PC-9 (cell line): ENCODE data around the gene ERI3.

ENCODE experiments used
- EZH2 ChIP-seq: fragments of 200-600 bp; sonication (generic); IDR thresholded peaks from 2 replicates; pipeline ENCODE4 v1.8.0; 2017; ENCODE audit warnings: antibody characterized with exemption, low read depth
- TF ChIP-seq, protein P1 (sequence below): fragments of 200-600 bp; sonication (generic); conservative IDR thresholded peaks from 2 replicates; pipeline ENCODE4 v1.6.1; 2017; ENCODE audit warnings: mixed run types, antibody characterized with exemption, mild to moderate bottlenecking, moderate library complexity

DNA sequence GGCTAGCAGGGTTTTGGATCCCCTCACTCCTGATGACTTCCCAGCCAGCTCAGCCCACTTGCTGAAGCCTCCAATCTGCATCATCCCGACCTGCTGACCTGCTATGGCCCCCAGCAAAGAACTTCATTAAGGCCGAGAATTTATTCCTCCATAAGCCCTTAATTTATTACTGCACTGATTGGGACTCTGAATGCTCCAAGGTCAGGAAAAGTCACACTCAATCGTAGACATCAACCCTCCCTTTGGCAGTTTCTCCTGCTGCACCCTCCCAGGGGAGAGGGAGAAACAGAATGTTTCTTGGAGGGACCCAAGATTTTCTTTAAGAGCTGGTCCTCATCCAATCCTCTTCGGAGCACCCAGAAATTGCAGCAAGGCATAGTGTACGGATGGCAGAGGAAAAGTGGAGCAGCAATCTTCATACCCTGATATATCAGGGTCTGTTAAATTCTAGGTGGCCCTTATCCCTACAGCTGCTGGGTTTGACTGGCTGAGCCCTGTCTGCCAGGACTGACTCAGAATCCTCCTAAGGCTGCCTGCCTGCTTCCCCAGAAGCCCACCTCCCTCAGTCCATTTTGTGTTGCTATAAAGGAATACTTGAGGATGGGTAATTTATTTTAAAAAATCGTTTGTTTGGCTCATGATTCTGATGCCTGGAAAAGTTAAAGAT is 79.6 kb downstream of the ERI3 start:
- TF ChIP-seq EZH2 = no peak
- TF ChIP-seq, protein P1, sequence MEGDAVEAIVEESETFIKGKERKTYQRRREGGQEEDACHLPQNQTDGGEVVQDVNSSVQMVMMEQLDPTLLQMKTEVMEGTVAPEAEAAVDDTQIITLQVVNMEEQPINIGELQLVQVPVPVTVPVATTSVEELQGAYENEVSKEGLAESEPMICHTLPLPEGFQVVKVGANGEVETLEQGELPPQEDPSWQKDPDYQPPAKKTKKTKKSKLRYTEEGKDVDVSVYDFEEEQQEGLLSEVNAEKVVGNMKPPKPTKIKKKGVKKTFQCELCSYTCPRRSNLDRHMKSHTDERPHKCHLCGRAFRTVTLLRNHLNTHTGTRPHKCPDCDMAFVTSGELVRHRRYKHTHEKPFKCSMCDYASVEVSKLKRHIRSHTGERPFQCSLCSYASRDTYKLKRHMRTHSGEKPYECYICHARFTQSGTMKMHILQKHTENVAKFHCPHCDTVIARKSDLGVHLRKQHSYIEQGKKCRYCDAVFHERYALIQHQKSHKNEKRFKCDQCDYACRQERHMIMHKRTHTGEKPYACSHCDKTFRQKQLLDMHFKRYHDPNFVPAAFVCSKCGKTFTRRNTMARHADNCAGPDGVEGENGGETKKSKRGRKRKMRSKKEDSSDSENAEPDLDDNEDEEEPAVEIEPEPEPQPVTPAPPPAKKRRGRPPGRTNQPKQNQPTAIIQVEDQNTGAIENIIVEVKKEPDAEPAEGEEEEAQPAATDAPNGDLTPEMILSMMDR = no peak
